HFFc6 (cell line): ENCODE data around the gene RNF224. TPM values are rescaled to one million over a fixed set of nuclear protein-coding genes. Genes with fewer than 3 reads are reported as not detected.

ENCODE experiments used
- DNase-seq: peaks from one replicate; pipeline ENCODE4 v3.0.0-alpha.2; 2018
- H3K27ac Mint-ChIP-seq: 2 replicates; pipeline ENCODE4 v1.8.0; 2020; ENCODE audit warnings: mild to moderate bottlenecking, mixed read lengths
- H3K27me3 Mint-ChIP-seq: 2 replicates; pipeline ENCODE4 v1.8.0; 2021; ENCODE audit warnings: mild to moderate bottlenecking, moderate library complexity, mixed read lengths; ENCODE audit not compliant: insufficient read depth
- H3K36me3 Mint-ChIP-seq: 2 replicates; pipeline ENCODE4 v1.8.0; 2021; ENCODE audit warnings: low read depth, mixed read lengths
- H3K4me1 Mint-ChIP-seq: 2 replicates; pipeline ENCODE4 v1.8.0; 2020; ENCODE audit warnings: low read depth, mixed read lengths
- H3K4me3 Mint-ChIP-seq: 2 replicates; pipeline ENCODE4 v1.8.0; 2020; ENCODE audit warnings: mild to moderate bottlenecking, moderate library complexity, mixed read lengths
- H3K9me3 Mint-ChIP-seq: 2 replicates; pipeline ENCODE4 v1.8.0; 2020; ENCODE audit warnings: mild to moderate bottlenecking, mixed read lengths
- total RNA-seq, 6 experiments: library from RNA; stranded (reverse); fragmentation: NEBNext Ultra II Directional; extraction: Animal tissue kit (Norgen Biotek cat#: 25700); gene quantifications; 2 replicates in 1 of 6; 3 replicates in 5 of 6; pipeline ENCODE4 v1.2.3, GENCODE V29; 2021
- TF ChIP-seq, protein P1 (sequence below): fragments of 200-600 bp; sonication (generic); IDR thresholded peaks from 2 replicates; pipeline ENCODE4 v1.5.0; 2021; ENCODE audit warnings: antibody characterized with exemption, mild to moderate bottlenecking

Gene RNF224
- total RNA-seq, 6 experiments from 2014 or later = not detected

DNA sequence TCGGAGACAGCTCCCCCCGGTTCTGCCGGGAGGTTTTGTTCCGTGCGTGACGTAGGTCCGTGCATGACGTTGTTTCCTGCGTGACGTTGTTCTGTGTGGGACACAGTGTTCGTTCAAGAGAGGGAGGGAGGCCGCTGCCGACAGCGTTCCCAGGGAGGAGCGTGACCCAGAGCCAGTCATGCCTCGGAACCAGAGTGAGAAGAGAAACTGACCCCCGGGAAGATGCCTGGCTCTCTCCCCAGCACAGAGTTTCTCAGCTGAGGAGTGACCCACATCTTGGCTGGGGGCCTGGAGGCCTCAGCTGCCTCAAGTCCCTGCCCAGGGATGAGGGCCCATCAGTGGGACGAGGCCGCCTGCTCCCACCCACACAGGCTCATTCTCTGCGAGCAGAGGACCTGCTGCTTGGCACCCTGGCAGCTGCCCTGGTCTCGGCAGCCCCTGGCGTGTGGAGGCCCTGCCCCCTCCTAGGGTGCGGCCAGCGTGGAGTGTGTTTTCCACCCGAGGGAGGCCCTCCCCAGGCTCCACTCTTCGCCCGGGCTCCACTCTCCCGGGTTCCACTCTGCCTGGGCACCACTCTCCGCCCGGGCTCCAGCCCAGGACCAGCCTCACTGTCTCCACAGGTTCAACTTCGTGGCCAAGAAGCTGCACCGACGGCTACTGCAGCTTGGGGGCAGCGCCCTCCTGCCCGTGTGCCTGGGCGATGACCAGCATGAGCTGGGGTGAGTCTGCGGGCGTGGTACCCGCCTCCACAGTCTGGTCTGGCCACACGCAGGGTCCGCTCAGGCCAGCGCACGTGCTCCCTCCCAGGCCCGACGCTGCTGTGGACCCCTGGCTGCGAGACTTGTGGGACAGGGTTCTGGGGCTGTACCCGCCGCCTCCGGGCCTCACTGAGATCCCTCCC lies 13.9 kb upstream of the RNF224 start:
- no peak overlapping the region for H3K4me3 Mint-ChIP-seq

DNA sequence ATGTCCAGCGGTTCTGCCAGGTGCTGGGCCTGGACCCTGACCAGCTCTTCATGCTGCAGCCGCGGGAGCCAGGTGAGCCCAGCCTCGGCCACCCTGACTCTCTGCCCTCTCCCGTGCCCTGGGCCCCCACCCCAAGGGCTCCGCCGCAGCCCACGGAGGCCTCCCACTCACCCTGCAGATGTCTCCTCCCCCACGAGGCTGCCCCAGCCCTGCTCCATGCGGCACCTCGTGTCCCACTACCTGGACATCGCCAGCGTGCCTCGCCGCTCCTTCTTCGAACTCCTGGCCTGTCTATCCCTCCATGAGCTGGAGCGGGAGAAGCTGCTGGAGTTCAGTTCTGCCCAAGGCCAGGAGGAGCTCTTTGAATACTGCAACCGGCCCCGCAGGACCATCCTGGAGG lies 12.7 kb upstream of the RNF224 start:
- Mint-ChIP-seq H3K27ac (no peak overlapping the region), H3K4me3 (no peak overlapping the region), H3K27me3 (peaks cover 2% of the 10 kb centered on the region), H3K4me1 (peaks cover 5% of the 10 kb centered on the region; the same call in 1 of the 2 replicates), H3K36me3 (no peaks in the 10 kb centered on the region), H3K9me3 (no peaks in the 10 kb centered on the region)
- TF ChIP-seq, protein P1, sequence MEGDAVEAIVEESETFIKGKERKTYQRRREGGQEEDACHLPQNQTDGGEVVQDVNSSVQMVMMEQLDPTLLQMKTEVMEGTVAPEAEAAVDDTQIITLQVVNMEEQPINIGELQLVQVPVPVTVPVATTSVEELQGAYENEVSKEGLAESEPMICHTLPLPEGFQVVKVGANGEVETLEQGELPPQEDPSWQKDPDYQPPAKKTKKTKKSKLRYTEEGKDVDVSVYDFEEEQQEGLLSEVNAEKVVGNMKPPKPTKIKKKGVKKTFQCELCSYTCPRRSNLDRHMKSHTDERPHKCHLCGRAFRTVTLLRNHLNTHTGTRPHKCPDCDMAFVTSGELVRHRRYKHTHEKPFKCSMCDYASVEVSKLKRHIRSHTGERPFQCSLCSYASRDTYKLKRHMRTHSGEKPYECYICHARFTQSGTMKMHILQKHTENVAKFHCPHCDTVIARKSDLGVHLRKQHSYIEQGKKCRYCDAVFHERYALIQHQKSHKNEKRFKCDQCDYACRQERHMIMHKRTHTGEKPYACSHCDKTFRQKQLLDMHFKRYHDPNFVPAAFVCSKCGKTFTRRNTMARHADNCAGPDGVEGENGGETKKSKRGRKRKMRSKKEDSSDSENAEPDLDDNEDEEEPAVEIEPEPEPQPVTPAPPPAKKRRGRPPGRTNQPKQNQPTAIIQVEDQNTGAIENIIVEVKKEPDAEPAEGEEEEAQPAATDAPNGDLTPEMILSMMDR = no peak
- no peak for DNase-seq

More for the DNA sequence above, 13.9 kb upstream of the RNF224 start:
- Mint-ChIP-seq H3K9me3 (no peaks in the 10 kb centered on the region), H3K36me3 (peaks cover 6% of the 10 kb centered on the region; the same call in 1 of the 2 replicates), H3K4me1 (no peaks in the 10 kb centered on the region; the same call in 1 of the 2 replicates), H3K27ac (no peak overlapping the region), H3K27me3 (peaks cover 2% of the 10 kb centered on the region)
- TF ChIP-seq, protein P1 = peak; percentile 45; the same call in 1 of the 2 replicates
- DNase-seq = no peak

DNA sequence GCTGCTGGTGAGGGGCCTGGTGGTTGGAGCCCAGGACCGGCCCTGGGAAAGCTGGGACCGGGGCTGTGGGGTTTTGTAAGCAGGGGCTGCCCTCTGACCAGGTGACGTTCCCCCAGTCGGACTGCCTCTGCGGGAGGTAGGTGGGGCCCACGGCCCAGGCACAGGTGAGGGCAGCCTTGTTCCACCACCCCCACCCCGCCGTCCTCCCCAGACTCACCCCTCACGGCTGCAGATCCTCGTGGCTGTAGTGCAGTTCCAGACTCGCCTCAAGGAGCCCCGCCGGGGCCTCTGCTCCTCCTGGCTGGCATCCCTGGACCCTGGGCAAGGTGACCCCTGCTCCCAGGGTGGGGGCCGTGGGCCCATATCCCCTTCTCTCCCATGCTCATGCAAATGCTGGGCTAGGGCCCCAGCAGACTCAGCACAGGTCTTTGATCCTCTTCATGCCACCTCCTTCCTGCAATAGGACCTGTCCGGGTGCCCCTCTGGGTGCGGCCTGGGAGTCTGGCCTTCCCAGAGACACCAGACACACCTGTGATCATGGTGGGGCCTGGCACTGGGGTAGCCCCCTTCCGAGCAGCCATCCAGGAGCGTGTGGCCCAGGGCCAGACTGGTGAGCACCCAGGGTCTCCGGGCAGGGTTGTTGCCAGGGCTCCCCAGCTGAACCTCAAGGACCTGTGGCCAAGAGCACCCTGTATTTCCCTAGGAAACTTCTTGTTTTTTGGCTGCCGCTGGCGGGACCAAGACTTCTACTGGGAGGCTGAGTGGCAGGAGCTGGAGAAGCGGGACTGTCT lies 11.9 kb upstream of the RNF224 start:
- no peak overlapping the region for H3K27ac Mint-ChIP-seq
- H3K27me3 Mint-ChIP-seq = peaks cover 2% of the 10 kb centered on the region
- H3K9me3 Mint-ChIP-seq = no peaks in the 10 kb centered on the region
- DNase-seq = no peak
- H3K4me3 Mint-ChIP-seq = no peak overlapping the region
- H3K36me3 Mint-ChIP-seq = no peaks in the 10 kb centered on the region
- peaks cover 5% of the 10 kb centered on the region; the same call in 1 of the 2 replicates for H3K4me1 Mint-ChIP-seq
- TF ChIP-seq, protein P1 = no peak

DNA sequence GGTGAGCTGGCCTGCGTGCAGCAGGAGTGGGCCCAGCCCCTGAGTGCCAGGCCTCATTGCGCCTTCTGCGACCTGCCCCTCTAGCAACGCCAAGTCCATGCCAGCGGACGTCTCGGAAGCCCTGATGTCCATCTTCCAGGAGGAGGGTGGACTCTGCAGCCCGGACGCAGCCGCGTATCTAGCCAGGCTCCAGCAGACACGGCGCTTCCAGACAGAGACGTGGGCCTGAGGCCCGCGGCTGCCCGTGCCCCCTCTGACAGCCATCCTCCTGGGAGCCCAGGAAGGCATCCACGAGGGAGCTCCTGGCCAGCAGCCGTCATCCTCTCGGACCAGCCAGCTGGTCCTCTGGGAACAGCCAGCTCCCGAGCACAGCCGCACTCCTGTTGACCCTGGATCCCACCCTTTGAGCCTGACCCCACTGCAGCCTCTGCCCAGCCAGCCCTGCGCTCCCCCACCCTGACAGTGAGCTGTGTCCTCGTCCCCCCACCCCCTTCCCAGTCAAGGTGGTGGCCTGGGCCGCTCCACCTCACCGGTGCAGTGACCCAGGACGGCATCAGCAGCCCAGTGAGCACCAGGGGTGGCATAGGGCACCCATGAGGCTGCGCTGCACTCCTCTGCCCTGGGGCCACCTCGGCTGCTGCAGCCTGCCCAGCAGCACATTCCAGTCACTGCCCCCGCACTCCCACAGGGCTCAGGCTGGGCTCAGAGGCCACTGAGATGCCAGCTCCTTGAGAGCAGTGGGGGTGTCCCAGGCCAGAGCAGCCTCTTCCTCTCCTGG lies 10.9 kb upstream of the RNF224 start:
- Mint-ChIP-seq H3K4me3 (no peak overlapping the region), H3K27ac (no peak overlapping the region), H3K36me3 (no peaks in the 10 kb centered on the region), H3K9me3 (no peaks in the 10 kb centered on the region), H3K27me3 (no peaks in the 10 kb centered on the region; the same call in 1 of the 2 replicates), H3K4me1 (peaks cover 5% of the 10 kb centered on the region; the same call in 1 of the 2 replicates)
- DNase-seq = no peak
- TF ChIP-seq, protein P1 = no peak
